HG03025 (cell line): Measurements from ENCODE around the gene ACACB.

Experiments used
- ATAC-seq: cut with Tn5 transposase; IDR thresholded peaks from one replicate; pipeline ENCODE4 v1.9.1; 2021; ENCODE audit warnings: mild to moderate bottlenecking, moderate library complexity; ENCODE audit not compliant: unreplicated experiment, low FRiP score

The ACACB gene

DNA sequence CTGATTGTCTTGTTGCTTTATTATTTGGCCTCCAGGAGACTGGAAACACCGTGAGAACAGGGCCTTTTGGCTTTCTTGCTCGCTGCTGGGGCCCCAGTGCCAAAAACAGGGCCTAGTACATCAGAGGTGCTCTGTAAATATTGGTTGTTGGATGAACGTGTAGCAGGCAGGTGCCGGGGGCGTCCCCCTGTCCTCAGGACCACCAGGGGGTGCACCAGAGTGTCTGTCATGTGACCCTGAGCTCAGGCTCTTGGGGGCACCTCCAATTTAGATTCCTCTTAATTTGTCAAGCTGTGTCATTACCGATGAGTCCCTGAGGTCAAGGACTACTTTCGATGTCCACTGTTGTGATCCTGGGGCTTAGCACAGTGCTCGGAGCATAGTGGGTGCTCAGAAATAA is 87.1 kb downstream of the ACACB start:
- no peak for ATAC-seq

- ATAC-seq, result no peak
Measured at GRCh38 chr12:109209082-109209481, 92.7 kb downstream of the ACACB start.

GRCh38 chr12:109212460-109213115 is 96.2 kb downstream of the ACACB start:
- ATAC-seq, result no peak

DNA sequence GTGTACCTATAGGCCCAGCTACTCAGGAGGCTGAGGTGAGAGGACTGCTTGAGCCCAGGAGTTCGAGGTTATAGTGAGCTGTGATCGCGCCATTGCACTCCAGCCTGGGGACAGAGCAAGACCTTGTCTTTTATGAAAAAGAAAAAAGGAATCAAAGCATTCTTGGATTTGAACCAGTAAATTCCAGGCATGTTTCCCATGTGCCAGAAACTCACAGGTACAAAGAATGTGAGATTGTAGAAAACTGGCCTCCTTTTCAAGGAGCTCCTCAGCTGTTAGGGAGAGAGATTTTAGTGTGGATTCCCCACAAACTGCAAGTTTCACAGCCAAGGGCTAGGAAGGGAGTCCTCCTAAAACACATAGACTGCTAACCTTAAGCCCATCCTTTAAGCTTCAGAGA is 97.7 kb downstream of the ACACB start:
- ATAC-seq, result no peak

GRCh38 chr12:109218996-109219395 is 102.6 kb downstream of the ACACB start:
- no peak for ATAC-seq

- ATAC-seq, result no peak
Measured at GRCh38 chr12:109219938-109220337, 103.6 kb downstream of the ACACB start.

- no peak for ATAC-seq
Measured at GRCh38 chr12:109221277-109221931, 105.0 kb downstream of the ACACB start.

GRCh38 chr12:109222062-109222461 is 105.7 kb downstream of the ACACB start:
- no peak for ATAC-seq

- no peak for ATAC-seq
Measured at GRCh38 chr12:109222496-109222895, 106.1 kb downstream of the ACACB start.

DNA sequence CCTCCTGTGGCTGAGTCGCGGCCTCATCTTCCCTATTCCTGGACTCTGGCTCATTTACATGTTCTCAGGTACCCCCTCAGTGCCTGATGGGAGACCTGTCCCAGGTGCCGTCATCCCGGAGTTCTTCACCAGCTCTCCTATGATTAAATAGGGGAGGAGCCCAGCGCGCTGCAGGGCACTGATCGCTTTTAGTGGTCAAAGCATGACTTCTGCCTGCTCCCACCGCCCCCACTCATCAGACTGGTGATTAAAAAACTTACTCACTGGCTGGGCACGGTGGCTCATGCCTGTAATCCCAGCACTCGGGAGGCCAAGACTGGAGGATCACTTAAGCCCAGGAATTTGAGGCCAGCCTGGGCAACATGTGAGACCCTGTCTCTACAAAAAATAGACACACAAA is 106.8 kb downstream of the ACACB start:
- no peak for ATAC-seq

- ATAC-seq, result no peak
Measured at GRCh38 chr12:109223868-109224267, 107.5 kb downstream of the ACACB start.

DNA sequence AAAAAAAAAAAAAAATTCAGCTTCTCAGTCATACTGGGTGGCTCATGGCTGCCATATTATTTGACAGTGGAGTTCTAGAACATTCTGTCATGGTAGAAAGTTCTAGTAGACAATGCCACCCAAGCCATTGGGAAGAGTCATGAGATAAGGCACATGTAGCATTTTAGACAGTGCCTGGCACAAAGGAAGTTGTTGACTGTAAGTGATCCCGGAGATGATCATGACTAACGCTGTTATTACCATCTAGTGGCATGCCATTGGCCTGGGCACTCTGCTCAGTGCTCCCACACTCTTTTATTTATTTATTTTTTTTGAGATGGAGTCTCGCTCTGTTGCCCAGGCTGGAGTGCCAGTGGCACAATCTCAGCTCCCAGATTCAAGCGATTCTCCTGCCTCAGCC is 112.3 kb downstream of the ACACB start:
- no peak for ATAC-seq

DNA sequence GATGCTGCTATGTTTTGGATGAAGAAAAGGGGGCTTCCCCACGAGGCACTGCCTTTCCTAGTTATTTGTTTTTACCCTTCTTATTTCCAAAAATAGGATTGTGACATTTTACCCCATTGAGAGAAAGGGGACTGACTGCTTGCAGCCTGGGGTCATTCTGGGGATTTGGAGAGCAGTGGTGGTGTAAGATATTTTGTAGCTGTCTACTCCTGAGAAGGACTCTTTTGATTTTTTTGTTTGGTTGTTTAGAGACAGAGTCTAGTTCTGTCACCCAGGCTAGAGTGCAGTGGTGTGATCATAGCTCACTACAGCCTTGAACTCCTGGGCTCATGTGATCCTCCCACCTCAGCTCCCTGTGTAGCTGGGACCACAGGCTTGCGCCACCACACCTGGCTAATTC is 113.8 kb downstream of the ACACB start:
- ATAC-seq, result no peak

DNA sequence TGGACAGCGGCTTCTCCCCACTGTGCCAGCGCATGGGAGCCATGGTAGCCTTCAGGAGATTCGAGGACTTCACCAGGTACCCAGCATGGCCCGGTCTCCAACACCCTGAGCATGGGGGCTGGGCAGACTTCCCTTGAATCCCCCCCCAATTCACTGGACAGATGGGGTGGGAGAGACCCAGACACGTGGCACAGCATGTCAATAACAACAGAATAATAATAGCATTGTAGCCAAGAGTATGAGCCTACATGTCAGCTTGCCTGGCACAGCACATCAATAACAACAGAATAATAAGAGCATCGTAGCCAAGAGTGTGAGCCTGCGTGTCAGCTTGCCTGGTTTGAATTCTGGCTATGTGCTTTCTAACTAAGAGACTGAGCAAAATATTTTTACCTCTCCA is 116.3 kb downstream of the ACACB start:
- ATAC-seq, result no peak

GRCh38 chr12:109234012-109234411 is 117.6 kb downstream of the ACACB start:
- ATAC-seq, result no peak

DNA sequence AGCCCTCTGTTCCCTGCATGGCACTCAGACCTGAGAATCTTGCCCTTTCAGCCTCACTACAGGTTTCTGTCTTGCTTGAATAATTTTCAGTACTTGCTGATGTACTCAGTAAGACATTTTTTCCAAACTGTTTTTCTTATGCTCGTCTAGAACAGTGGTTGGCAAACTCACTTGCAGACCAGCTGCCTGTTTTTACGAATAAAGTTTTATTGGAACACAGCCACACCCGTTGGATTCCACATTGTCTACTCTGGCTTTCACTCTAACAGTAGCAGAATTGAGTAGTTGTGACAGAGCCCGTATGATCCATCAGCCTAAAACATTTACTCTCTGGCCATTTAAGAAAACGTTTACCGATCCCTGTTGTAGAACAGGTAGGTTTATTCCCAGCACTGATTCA is 119.9 kb downstream of the ACACB start:
- no peak for ATAC-seq

GRCh38 chr12:109239179-109239578 is 122.8 kb downstream of the ACACB start:
- ATAC-seq, result no peak

DNA sequence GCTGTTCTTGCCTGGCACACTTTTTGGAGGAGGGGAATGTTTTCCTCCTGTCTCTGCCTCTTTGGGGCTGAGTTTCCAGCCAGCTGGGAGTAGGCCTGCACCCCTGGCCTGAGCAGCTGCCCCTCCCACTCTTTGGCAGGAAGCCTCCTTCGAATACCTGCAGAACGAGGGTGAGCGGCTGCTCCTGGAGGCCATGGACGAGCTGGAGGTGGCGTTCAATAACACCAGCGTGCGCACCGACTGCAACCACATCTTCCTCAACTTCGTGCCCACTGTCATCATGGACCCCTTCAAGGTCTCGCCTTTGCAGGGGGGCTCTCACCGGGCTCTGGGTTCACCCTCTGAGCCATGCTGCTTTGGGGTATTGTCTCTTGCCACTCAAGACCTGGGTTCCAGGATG is 123.3 kb downstream of the ACACB start:
- ATAC-seq, result no peak

DNA sequence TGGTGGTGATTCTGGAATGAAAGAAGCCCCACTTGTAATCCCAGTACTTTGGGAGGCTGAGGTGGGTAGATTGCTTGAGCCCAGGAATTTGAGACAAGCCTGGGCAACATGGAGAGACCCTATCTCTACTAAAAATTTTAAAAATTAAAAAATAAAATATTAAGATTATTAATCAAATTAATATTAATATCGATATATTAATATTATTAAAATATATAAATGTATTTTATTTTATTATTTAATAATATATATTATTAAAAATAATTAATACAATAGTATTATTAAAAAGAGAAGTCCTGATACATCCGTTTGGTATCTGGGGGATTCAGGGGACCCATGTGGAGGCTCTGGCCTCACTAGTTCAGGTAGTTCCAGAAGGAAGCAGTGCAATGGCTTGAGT is 124.0 kb downstream of the ACACB start:
- no peak for ATAC-seq

DNA sequence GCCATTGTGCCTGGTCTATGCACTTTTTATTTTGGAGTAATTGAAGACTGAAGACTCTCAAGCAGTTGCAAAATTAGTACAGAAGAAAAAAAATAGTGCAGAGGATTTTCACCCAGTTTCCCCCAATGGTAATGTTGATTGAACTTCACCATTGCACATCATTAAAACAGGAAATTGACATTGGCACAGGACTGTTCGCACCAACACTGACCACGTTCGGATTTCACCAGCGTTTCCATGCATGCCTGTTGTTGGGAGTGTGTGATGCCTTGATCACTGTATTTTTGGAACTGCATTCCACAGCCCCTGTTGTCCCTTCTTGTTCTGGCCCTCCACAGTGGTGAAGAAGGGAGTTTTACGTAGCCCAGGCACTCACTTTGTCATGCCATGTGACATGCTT is 125.5 kb downstream of the ACACB start:
- no peak for ATAC-seq

GRCh38 chr12:109244073-109244472 is 127.7 kb downstream of the ACACB start:
- no peak for ATAC-seq

DNA sequence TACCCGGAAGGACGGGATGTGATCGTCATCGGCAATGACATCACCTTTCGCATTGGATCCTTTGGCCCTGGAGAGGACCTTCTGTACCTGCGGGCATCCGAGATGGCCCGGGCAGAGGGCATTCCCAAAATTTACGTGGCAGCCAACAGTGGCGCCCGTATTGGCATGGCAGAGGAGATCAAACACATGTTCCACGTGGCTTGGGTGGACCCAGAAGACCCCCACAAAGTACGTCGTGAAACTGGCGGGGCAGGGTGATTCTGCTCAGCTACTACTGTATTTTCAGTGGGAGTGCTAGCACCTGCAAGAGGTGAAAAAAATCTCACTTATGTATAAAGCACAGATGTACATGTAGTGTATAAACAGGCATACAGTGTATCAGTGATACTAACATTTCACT is 129.8 kb downstream of the ACACB start:
- no peak for ATAC-seq
